ENCODE data around the gene TAF3.
A peak's percentile ranks its signal among the peaks of the same experiment; 100 is the strongest.

TAF3 gene

GRCh38 chr10:7855205-7855604 is 36.9 kb downstream of the TAF3 start:
- no peak for DNase-seq (ENCODE audit: insufficient read length, low spot score)
- no peak for FAIRE-seq
- no peak for TF ChIP-seq CTCF (IDR thresholded peaks at IDR 0.05; ENCODE audit: insufficient read depth, missing control alignments)

- no peak for TF ChIP-seq CTCF (IDR thresholded peaks at IDR 0.05; ENCODE audit: insufficient read depth, missing control alignments)
- no peak for FAIRE-seq
- DNase-seq (ENCODE audit: insufficient read length, low spot score): no peak
These were observed 38.4 kb downstream of the TAF3 start for GRCh38 chr10:7856678-7857077.

- DNase-seq (ENCODE audit: insufficient read length, low spot score) (no peak), FAIRE-seq (no peak)
- TF ChIP-seq CTCF (IDR thresholded peaks at IDR 0.05; ENCODE audit: insufficient read depth, missing control alignments): no peak
These were observed 39.0 kb downstream of the TAF3 start for GRCh38 chr10:7857262-7857661.

- FAIRE-seq: no peak
- no peak for DNase-seq (ENCODE audit: insufficient read length, low spot score)
- TF ChIP-seq CTCF (IDR thresholded peaks at IDR 0.05; ENCODE audit: insufficient read depth, missing control alignments): no peak
These were observed 43.3 kb downstream of the TAF3 start for GRCh38 chr10:7861509-7862120.

GRCh38 chr10:7862121-7862514 is 43.8 kb downstream of the TAF3 start:
- no peak for TF ChIP-seq CTCF (IDR thresholded peaks at IDR 0.05; ENCODE audit: insufficient read depth, missing control alignments)
- no peak for FAIRE-seq
- DNase-seq (ENCODE audit: insufficient read length, low spot score): no peak

GRCh38 chr10:7866176-7866575 is 47.9 kb downstream of the TAF3 start:
- FAIRE-seq (no peak), DNase-seq (ENCODE audit: insufficient read length, low spot score) (no peak)
- no peak for TF ChIP-seq CTCF (IDR thresholded peaks at IDR 0.05; ENCODE audit: insufficient read depth, missing control alignments)

GRCh38 chr10:7872041-7872442 is 53.7 kb downstream of the TAF3 start:
- peak; percentile 70 for TF ChIP-seq CTCF (IDR thresholded peaks at IDR 0.05; ENCODE audit: insufficient read depth, missing control alignments)
- DNase-seq (ENCODE audit: insufficient read length, low spot score): no peak
- no peak for FAIRE-seq

Data from D721Med (cell line).